Activated CD8-positive, alpha-beta memory T cell treated with anti-CD3 and anti-CD28 coated beads for 36 hours (primary cell): Measurements from ENCODE around the gene NFIB. TPM values are rescaled to one million over a fixed set of nuclear protein-coding genes. Genes with fewer than 3 reads are reported as not detected.

ENCODE experiments used
- CTCF ChIA-PET: fragments of 350-600 bp; sonication (Branson Sonifier 250); formaldehyde crosslinking; loops from one replicate; lab custom pipeline; 2021; ENCODE audit warnings: antibody characterized with exemption; lab: Charles Lee
- POLR2A ChIA-PET: fragments of 350-600 bp; sonication (Branson Sonifier 250); formaldehyde crosslinking; loops from one replicate; lab custom pipeline; 2021; ENCODE audit warnings: antibody characterized with exemption; lab: Charles Lee
- total RNA-seq, 2 experiments: library from RNA; stranded (reverse); gene quantifications; one replicate each; pipeline ENCODE4 v1.2.3, GENCODE V29; 2021

The NFIB gene
- total RNA-seq, 2 experiments from 2014 or later = not detected

- CTCF ChIA-PET = no interaction called here
- POLR2A ChIA-PET = no interaction called here
Observed at GRCh38 chr9:14292181-14292739, 21.7 kb downstream of the NFIB start.

- ChIA-PET CTCF (no interaction called here), POLR2A (no interaction called here)
Observed at GRCh38 chr9:14289916-14290315, 24.0 kb downstream of the NFIB start.

- ChIA-PET CTCF (no interaction called here), POLR2A (no interaction called here)
Observed at GRCh38 chr9:14288433-14288832, 25.5 kb downstream of the NFIB start.

- POLR2A ChIA-PET = no interaction called here
Observed at GRCh38 chr9:14286121-14286520, 27.8 kb downstream of the NFIB start.

GRCh38 chr9:14283276-14283675, 30.7 kb downstream of the NFIB start:
- ChIA-PET POLR2A (no interaction called here), CTCF (no interaction called here)

More at GRCh38 chr9:14286121-14286520, 27.8 kb downstream of the NFIB start:
- CTCF ChIA-PET = no interaction called here

GRCh38 chr9:14281876-14282275, 32.1 kb downstream of the NFIB start:
- POLR2A ChIA-PET = no interaction called here
- CTCF ChIA-PET = no interaction called here

- ChIA-PET POLR2A (no interaction called here), CTCF (no interaction called here)
Observed at GRCh38 chr9:14281136-14281795, 32.7 kb downstream of the NFIB start.

- ChIA-PET CTCF (no interaction called here), POLR2A (no interaction called here)
Observed at GRCh38 chr9:14279671-14280070, 34.3 kb downstream of the NFIB start.

- POLR2A ChIA-PET = no interaction called here
Observed at GRCh38 chr9:14278291-14278721, 35.6 kb downstream of the NFIB start.

GRCh38 chr9:14277761-14278160, 36.2 kb downstream of the NFIB start:
- CTCF ChIA-PET = no interaction called here
- POLR2A ChIA-PET = no interaction called here

More at GRCh38 chr9:14278291-14278721, 35.6 kb downstream of the NFIB start:
- CTCF ChIA-PET = no interaction called here

GRCh38 chr9:14277244-14277643, 36.7 kb downstream of the NFIB start:
- ChIA-PET POLR2A (no interaction called here), CTCF (no interaction called here)

- ChIA-PET CTCF (no interaction called here), POLR2A (no interaction called here)
Observed at GRCh38 chr9:14275331-14275730, 38.6 kb downstream of the NFIB start.

GRCh38 chr9:14273696-14274121, 40.2 kb downstream of the NFIB start:
- ChIA-PET POLR2A (no interaction called here), CTCF (no interaction called here)

- ChIA-PET POLR2A (no interaction called here), CTCF (no interaction called here)
Observed at GRCh38 chr9:14272927-14273528, 40.9 kb downstream of the NFIB start.

GRCh38 chr9:14271093-14271673, 42.8 kb downstream of the NFIB start:
- POLR2A ChIA-PET = no interaction called here
- CTCF ChIA-PET = interaction anchor here (0.5 kb wide), 1 partner anchor 48 kb away, joined by 4 read pairs; no protein-coding TSS in a partner anchor

- ChIA-PET POLR2A (no interaction called here), CTCF (interaction anchor here (0.5 kb wide), 1 partner anchor 48 kb away, joined by 4 read pairs; no protein-coding TSS in a partner anchor)
Observed at GRCh38 chr9:14270358-14271092, 43.4 kb downstream of the NFIB start.

GRCh38 chr9:14269916-14270315, 44.0 kb downstream of the NFIB start:
- CTCF ChIA-PET = no interaction called here
- POLR2A ChIA-PET = no interaction called here

GRCh38 chr9:14263707-14264483, 50.0 kb downstream of the NFIB start:
- CTCF ChIA-PET = no interaction called here
- POLR2A ChIA-PET = no interaction called here

- ChIA-PET POLR2A (no interaction called here), CTCF (no interaction called here)
Observed at GRCh38 chr9:14262827-14263226, 51.1 kb downstream of the NFIB start.
